Measurements from ENCODE around the gene NRROS. TPM values are rescaled to one million over a fixed set of nuclear protein-coding genes. Genes with fewer than 3 reads are reported as not detected.

Gene NRROS
- total RNA-seq, 2 donors from 2014 or later = 2.1 to 3.2 TPM

DNA sequence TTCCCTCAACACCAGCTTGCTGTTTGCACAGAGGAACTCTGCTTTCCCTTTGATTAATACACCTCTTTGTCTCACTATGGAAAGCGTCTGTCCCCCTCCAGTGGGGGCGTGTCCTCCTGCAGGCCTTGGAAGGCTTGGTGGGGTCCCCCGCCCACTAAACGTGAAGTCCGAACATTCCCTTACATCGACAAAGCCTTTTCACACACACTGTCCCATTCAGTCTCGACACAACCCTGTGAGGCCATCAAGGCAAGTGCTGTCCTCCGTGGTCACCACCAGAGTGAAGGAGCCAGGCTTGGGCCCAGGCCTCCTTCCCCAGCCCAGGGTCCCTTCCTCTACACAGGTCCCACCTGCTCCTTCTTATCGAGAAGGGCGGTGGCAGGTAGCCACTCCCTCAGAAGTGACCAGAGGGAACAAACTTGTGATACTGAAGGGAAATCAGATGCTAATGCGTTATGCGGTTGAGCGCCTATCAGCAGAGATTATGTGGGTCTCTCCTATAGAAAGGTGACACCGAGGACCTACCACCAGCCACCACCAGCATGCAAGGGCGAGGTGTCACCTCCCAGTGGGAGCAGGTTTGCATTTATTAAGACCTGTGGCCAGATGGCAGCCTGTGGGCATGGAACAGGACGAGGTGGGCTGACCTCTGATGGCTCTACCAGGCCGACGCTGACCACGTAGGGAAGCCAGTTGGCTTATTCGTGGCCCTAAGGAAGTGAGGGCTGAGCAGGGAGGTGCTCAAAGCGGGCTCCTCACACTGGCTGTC is 6.6 kb downstream of the NRROS start:
- H3K36me3 ChIP-seq (ENCODE audit: control insufficient read depth, insufficient read depth, low read length) = no peaks in the 10 kb centered on the region
- no peak for TF ChIP-seq CTCF (conservative IDR thresholded peaks at IDR 0.05)
- no peak overlapping the region for H3K4me3 ChIP-seq (ENCODE audit: low read length)
- H3K27me3 ChIP-seq (ENCODE audit: control insufficient read depth, insufficient read depth, low read length, poor library complexity, severe bottlenecking) = no peaks in the 10 kb centered on the region
- no peaks in the 10 kb centered on the region for H3K9me3 Mint-ChIP-seq
- H3K9me3 ChIP-seq (ENCODE audit: control insufficient read depth, low read length) = no peaks in the 10 kb centered on the region
- DNase-seq = no peak
- peaks cover 10% of the 10 kb centered on the region for H3K4me1 Mint-ChIP-seq
- no peak overlapping the region for H3K9ac ChIP-seq (ENCODE audit: extremely low read depth, low read length, poor library complexity, severe bottlenecking)
- WGBS, 2 experiments (ENCODE audit: insufficient coverage in 1 of 2, insufficient read length in 1 of 2) = 93 to 94% methylated on average over 18 to 21 of the region's 21 CpGs
- H3K36me3 Mint-ChIP-seq (ENCODE audit: low read depth) = no peaks in the 10 kb centered on the region
- no peaks in the 10 kb centered on the region for H3K4me1 ChIP-seq (ENCODE audit: control insufficient read depth, insufficient read depth, low read length)
- no peak overlapping the region for H3K4me3 Mint-ChIP-seq
- no peak overlapping the region for H3K27ac Mint-ChIP-seq
- H3K27ac ChIP-seq (ENCODE audit: low read depth, low read length) = no peak overlapping the region
- no peaks in the 10 kb centered on the region for H3K27me3 Mint-ChIP-seq (ENCODE audit: insufficient read depth)

- no peaks in the 10 kb centered on the region for H3K36me3 ChIP-seq (ENCODE audit: control insufficient read depth, insufficient read depth, low read length)
- H3K4me3 Mint-ChIP-seq = no peak overlapping the region
- 95 to 97% methylated on average over 17 of the region's 17 CpGs for WGBS, 2 experiments (ENCODE audit: insufficient coverage in 1 of 2, insufficient read length in 1 of 2)
Observed at GRCh38 chr3:196646666-196647216, 7.2 kb downstream of the NRROS start.

GRCh38 chr3:196650740-196651311 is 11.3 kb downstream of the NRROS start:
- no peaks in the 10 kb centered on the region for H3K27me3 ChIP-seq (ENCODE audit: control insufficient read depth, insufficient read depth, low read length, poor library complexity, severe bottlenecking)
- no peaks in the 10 kb centered on the region for H3K4me1 ChIP-seq (ENCODE audit: control insufficient read depth, insufficient read depth, low read length)
- Mint-ChIP-seq H3K4me3 (no peak overlapping the region), H3K36me3 (ENCODE audit: low read depth) (peaks cover 3% of the 10 kb centered on the region), H3K4me1 (peaks cover 9% of the 10 kb centered on the region), H3K9me3 (no peaks in the 10 kb centered on the region), H3K27ac (no peak overlapping the region), H3K27me3 (ENCODE audit: insufficient read depth) (no peaks in the 10 kb centered on the region)
- no peak overlapping the region for H3K27ac ChIP-seq (ENCODE audit: low read depth, low read length)
- no peak for TF ChIP-seq CTCF (conservative IDR thresholded peaks at IDR 0.05)
- peak; percentile 40 for DNase-seq
- no peak overlapping the region for H3K9ac ChIP-seq (ENCODE audit: extremely low read depth, low read length, poor library complexity, severe bottlenecking)
- no peaks in the 10 kb centered on the region for H3K9me3 ChIP-seq (ENCODE audit: control insufficient read depth, low read length)
- H3K4me3 ChIP-seq (ENCODE audit: low read length) = no peak overlapping the region
- 87 to 92% methylated on average over 5 to 6 of the region's 6 CpGs for WGBS, 2 experiments (ENCODE audit: insufficient coverage in 1 of 2, insufficient read length in 1 of 2)
- no peaks in the 10 kb centered on the region for H3K36me3 ChIP-seq (ENCODE audit: control insufficient read depth, insufficient read depth, low read length)

More at GRCh38 chr3:196646666-196647216, 7.2 kb downstream of the NRROS start:
- H3K4me1 Mint-ChIP-seq = peaks cover 10% of the 10 kb centered on the region
- Histone ChIP-seq H3K9ac (ENCODE audit: extremely low read depth, low read length, poor library complexity, severe bottlenecking) (no peak overlapping the region), H3K27me3 (ENCODE audit: control insufficient read depth, insufficient read depth, low read length, poor library complexity, severe bottlenecking) (no peaks in the 10 kb centered on the region), H3K27ac (ENCODE audit: low read depth, low read length) (no peak overlapping the region), H3K4me3 (ENCODE audit: low read length) (no peak overlapping the region), H3K9me3 (ENCODE audit: control insufficient read depth, low read length) (no peaks in the 10 kb centered on the region), H3K4me1 (ENCODE audit: control insufficient read depth, insufficient read depth, low read length) (no peaks in the 10 kb centered on the region)
- no peaks in the 10 kb centered on the region for H3K27me3 Mint-ChIP-seq (ENCODE audit: insufficient read depth)
- no peak for TF ChIP-seq CTCF (conservative IDR thresholded peaks at IDR 0.05)
- DNase-seq = no peak
- H3K36me3 Mint-ChIP-seq (ENCODE audit: low read depth) = no peaks in the 10 kb centered on the region
- H3K27ac Mint-ChIP-seq = no peak overlapping the region
- H3K9me3 Mint-ChIP-seq = no peaks in the 10 kb centered on the region
